SIG-M5 (cell line): ENCODE results near the gene COL12A1.

Experiments used
- DNase-seq: peaks from one replicate; lab custom pipeline; 2025; lab: John Stamatoyannopoulos, UW

Gene COL12A1

DNA sequence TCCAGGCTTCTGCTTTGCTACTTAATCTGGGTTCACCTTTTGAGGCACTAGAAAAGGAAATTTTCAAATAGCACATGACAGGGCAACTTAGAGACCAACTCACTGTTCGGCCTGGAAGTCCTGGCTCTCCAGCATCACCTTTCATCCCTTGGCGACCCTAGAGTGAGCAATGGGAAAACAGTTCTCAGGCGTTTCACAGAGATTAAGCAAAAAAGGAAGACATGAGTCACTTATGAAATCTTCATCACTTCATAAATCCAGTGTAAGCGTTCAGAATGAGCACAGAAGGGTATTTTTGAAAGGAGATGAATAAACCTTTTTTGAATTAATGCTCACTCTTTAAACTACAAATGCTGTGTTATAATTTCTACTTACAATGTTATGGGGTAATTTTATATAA, 104.0 kb downstream of the COL12A1 start:
- DNase-seq, result no peak

DNA sequence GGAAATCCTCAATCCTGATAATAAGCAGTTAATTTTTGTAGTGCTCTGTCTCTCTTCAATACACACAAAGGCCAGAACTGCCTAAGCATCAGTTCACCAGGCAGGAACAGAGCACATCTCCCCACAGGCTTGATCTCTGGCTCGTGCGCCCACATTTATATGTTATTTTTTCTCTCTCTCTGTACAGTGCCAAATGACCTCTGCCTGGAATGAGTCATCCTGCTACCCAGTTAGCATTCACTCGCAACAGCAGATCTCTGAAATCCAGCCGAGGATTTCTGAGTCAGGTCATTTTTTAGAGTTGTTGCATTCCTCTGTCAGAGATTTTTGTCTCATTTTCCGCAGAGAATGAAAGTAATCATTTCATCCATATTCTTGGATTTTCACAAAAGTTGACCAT, 107.1 kb downstream of the COL12A1 start:
- no peak for DNase-seq

DNA sequence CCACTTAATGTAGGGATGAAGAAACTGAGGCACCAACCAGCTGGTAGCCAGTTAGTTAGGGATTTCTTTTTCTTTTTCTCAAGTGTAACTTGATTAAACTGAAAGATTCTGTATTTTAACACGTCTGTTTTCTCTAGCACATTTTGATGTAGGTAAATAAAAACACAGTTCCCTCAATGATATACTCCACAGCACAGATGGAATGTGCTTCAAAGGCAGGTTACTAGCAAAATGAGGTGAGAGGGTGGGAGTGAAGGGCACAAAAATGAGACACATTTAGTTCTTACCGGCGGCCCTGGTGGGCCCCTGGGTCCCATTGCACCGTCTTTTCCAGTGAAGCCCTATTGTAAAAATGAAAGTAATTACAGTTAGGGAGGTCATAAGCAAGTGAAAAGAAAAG, 108.9 kb downstream of the COL12A1 start:
- DNase-seq, result no peak

DNA sequence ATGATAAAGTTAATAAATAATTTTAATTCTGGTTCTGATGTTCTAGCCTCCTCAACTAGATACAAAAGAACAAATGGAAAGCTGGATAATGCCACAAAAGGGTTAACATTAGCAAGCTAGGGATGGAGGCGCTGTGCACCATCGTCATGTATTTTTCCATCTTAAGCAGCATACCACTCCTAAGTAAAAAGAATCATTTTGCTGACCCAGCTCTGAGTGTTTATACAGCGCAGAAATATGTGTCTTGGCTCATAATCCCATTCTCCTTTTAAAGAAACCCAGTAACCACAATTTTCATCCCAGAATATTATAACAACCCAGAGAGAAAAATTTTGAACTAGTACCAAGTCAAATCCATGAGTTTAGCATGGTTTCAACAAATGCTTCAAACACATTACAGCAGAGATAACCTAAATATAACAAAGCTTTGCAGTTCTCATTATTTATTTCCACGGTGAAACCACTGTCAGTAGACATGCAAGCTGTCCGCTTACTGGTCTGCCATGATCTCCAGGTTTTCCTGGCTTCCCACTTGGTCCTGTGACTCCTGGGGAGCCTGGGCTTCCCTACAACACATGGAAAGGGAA, 111.1 kb downstream of the COL12A1 start:
- no peak for DNase-seq

DNA sequence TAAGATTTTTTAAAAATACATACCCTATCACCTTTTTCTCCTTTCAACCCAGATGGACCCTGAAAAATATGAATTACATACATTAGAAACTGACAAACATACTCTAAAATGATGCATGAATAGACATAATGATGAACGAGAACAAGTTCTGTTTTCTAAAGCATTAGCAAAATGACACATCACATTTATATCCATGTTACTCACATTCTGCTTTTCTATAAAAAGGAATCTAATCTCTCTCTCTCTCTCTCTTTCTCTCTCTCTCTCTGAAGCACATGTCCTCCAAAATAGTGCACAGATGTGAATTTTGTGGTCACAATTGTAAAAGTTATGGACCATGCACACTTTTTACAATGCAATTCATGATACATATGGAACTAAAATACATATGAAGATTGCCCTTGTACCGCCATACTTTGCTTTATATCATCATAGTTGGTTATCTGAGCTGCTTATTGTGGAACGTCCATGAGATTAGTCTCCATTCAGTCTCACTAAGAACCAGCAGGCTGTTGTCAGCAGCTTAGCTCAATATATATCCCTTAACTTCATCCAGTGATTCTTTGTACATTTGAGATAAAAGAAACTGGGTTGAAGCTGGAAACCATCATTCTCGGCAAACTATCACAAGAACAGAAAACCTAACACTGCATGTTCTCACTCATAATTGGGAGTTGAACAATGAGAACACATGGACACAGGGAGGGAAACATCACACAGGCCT, 114.2 kb downstream of the COL12A1 start:
- DNase-seq, result no peak

DNA sequence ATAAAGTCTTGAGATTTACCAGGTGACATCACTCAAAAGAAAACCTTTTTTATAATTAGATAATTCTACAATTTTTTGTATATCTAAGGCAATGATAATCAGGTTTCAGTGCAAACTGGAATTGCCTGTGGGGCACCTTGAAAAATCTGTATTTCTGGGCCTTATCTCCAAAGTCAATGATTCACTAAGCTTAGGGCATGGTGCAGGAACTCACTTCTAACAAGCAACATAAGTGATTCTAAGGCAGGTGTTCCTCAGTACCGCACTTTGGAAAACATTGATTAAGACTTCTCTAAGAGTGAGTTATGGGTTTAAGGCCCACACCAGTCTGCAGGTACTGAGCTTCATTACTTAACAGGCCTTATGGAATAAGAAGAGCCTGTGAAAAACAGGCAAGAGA, 115.3 kb downstream of the COL12A1 start:
- no peak for DNase-seq

DNA sequence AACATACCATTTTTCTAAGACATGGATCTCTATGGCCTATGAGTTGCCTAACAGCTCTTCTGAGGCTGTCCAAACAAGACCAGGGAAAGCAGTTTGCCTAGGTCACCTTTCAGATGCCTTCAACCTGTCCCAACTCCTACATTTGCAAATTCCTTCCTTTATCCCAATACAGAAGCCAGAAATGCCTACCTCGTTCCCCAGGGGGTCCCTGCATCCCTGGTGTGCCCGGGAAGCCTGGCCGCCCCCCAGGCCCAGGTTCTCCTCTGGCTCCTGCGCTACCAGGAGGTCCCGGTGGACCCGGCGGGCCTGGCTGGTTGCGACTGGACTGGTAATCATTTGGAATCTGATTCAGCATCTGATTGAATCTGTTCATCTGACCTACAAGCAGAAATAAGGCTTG, 115.9 kb downstream of the COL12A1 start:
- DNase-seq, result no peak

DNA sequence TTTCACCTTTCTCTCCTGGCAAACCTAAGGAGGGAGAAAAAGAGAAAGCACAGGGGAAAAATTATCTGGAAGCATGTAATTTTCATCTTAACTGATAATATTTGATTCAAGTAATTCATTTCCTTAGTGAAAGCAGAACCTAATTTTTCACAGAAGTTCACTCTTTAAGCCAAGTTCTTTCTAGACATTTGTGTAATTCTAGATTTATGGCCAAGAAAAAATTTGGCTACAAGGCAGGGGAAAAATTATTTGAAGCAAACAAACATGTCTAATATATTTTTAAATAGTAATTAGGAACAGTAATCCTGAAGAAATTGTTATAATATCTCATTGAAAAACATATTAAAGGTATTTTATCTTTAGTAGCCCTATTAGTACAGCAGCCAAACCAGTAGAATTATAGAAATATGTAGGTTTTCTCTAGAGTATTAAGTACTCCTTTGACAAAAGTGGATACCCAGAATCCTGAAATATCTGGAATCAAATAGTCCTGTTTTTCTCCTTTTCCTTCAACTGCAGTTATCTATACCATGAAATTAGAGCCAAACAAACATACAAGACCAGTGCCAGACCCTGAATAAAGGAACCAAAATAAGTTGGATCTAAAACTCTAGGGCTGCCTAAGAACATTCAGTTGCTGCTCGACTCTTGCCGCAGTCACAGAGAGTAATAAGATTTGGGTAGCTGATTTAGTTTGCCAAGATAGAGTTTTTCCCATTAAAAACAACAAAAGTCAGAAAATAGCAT, 116.5 kb downstream of the COL12A1 start:
- DNase-seq, result no peak

DNA sequence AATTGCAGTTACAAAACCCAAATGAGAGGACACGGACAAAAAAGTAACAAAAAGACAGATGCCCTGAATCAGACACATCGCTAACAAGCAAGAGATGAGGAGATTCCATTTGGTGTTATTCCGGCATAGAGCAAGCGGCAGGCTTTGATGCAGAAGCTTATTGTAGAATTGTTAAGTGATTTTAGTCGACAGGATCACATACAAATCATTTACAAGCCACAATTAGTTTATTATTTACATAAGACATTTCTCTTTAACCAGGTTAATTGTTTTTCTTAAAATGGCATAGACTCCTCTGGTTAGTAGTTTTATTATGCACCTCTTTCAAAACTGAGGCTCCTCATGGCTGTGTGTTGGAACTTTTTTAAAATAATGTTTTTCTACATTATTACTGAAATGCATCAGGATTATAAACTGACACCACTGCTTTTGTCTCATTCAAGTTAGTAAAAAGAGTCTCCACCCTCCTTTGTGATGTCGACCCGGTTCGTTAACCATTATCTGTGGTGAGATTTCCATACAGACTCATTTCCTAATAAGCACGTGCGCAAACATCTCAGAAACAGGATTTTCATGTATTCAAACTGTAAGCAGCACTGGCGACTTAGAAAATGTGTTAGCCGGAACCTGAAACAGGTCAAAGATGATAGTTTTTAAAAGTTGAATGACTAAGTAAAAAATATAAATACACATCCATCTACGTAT, 119.8 kb downstream of the COL12A1 start:
- DNase-seq, result no peak

DNA sequence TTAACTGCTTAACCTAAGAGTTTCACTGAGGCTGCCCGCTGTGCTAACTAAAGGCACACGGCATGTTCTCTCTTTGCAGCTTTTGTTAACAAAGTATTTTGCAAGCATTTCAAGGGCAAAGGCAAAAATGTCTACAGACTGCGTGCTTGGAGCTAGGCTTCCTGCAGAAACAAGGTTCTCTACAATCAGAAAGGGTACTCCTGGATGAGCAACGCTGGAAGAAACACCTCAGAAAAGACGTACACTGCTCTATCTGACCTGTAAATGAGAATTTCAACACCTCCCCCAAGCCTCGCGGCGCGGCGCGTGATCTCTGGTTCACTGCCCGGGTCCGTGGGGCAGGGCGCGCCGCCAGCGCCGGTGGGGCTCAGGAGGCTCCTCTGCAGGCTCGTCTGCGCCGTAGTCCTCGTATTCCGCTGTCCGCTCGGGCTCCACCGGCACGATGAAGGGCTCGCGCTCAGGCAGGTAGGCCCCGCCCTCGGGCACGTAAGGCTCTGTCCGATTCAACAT, 120.9 kb downstream of the COL12A1 start:
- DNase-seq, result no peak

DNA sequence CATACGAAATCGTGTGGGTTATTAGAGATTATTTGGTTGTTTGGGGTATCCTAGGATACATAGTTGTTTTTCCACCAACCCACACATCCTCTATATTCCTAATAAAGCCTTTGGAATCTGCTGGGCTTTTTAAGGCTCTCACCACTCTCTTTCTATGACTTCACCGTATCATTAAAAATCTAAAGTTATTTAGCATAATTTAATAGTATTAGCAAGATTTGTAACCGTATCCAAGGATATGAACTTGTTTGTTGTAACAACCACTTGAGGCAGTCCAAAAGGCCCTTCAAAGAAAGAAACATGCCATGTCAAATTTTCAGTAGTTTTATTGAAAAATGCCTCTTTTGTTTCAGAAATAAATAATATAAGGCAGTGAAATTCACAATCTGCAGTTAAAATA, 121.8 kb downstream of the COL12A1 start:
- no peak for DNase-seq

DNA sequence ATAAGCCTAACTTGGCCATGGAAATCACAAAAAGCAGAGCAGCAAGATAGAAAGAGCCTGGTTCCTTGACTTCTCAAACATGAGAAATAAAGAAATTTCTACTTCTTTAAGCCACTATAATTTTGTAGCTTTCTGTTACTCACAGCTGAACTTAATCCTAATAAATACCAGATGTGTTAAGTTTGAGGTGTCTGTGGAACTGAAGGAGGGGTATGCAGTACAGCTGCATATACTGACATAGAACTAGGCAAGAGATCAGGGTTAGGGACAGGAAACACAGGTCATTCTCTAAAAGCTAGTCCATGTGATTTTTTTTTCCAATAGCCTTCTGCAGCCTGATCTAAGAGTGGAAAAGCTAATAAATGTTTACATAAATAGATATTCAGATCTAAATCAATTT, 123.9 kb downstream of the COL12A1 start:
- no peak for DNase-seq

DNA sequence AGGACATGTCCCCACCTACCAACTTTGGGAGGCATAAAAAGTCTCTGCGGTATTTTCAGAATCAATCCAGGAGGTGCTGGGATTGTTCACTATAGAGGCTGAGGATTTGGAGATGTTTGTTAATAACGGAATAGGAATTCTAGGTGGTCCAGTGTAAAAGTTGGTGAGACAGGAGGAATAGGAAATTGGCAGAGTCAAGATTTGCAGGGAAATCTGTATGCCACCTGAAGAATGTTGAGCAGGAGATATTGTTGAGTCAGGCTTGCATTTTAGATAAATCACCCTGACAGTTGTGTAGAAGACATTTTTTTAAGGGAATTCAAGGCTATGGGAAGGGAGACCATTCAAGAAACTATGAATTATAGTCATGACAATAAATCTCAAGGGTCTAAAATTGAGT, 124.8 kb downstream of the COL12A1 start:
- no peak for DNase-seq

DNA sequence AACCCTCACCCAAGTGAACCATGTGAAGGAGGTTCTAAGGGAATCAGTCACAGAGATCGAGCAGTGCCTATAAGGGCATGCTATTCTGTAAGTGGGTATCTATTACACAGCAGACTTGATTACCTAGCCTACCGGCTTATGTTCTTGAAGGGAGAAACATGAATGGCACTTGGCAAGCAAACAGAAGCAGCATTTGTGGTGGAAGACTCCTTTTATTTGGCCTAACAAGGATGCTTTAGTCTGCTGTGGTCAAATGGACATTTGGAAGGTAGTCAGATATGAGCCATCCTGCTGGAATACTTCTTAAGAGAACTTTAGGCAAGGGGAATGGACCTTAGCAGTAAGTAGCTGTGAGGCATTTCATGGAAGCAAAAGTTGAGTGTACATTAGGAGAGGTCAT, 126.3 kb downstream of the COL12A1 start:
- DNase-seq, result no peak

DNA sequence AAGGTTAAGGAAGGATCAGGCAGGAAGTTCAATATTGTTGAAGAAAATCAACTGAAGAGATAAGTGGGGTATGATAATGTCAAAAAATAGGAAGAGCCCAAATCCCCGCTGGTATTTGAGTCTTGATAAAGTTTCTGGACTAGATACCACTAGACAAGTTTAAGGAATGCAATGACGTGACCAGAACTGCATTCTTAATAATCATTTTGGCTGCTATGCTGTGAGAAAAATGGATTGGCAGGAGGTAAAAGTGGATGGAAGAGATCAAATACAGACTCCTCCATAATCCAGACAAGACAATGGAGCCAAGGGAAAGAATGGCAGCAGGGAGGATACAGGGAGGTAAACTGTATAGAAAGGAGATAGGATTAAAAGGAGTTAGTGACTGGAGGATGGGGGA, 128.2 kb downstream of the COL12A1 start:
- DNase-seq, result no peak

DNA sequence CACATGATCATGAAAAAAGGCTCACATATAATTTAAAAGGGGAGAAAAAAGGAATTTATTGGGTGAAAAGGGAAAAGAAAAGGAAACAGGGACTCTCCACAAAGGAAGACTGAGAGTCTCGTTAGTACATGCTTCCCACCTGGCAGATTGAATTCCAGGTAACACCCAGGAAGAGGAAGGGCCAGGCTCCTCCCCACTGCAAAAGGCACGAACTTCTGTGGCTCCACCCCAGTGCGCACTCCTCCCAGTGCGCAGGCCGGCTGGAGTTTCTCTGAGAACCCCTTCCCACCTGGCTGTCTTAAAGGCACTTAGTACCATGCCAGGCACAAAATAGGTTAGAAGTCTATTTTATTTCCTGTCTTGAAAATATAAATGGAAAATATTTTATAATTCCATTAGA, 129.8 kb downstream of the COL12A1 start:
- no peak for DNase-seq

DNA sequence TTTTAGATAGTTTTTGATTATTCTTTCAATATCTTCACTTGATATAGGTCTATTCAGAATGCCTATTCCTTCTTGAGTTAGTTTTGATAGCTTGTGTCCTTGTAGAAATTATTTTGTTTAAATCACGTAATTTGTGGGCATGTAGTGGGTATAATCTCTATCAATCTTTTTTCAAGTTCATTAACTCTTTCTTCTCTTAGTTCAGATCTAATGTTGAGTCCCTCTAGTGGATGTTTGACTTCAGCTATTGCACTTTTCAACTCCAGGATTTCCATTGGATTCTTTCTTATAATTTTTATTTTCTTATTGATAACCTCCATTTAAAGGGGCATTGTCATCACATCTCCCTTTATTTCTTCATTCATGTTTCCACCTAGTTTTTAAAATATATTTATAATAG, 135.6 kb downstream of the COL12A1 start:
- no peak for DNase-seq

DNA sequence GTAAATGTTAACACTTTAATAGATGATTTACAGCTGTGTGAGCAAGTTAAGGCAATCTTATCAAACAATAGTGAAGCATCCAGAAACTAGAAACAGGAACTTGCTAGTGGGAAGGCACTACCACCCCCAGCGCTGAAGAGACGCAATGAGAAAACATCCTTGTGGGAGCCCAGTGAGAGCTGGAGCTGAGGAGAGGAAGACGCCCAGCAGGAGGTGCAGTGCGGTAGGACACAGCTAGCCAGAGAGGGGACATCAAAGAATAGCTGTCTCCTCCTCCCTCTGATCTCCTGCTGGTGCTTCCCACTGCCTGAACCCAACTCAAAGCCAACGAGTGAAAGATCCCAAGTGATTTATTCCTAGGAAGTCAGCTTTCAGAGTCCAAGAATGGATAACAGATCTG, 140.3 kb downstream of the COL12A1 start:
- DNase-seq, result no peak

DNA sequence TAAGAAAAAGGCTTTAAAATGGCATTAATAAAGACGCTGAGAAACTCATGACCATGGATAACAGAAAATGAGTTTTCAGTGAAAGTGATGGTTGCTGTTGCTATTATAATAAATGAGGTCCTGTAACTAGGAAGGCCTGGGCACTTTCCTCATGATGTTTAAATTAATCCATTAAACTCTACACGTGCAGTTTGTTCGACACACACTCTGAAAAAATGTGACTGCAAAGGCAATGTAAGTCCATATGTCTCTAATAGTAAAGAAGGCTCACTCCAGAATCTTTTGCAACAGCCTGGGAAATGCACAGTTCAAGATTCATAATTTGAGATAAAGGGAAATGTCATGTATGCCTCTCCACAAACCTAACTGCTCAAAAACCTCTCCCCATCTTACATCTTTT, 153.4 kb downstream of the COL12A1 start:
- DNase-seq, result no peak

DNA sequence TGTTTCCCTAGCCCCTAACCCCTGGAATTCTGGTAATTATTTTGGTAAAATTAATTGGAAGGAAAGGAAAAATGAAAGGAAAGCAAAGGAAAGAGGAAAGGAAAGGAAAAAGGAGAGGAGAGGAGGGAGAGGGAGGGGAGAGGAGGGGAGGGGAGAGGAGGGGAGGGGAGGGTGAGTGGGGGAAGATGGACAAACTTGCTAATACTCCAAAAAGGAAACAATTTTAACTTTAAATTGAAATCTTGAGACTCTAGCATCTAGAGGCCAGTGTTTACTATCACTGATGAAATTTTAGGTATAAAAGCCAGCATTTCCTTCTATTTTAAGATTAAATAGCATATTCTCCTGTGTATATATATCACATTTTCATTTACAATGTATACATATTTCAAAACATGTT, 156.5 kb downstream of the COL12A1 start:
- DNase-seq, result no peak

DNA sequence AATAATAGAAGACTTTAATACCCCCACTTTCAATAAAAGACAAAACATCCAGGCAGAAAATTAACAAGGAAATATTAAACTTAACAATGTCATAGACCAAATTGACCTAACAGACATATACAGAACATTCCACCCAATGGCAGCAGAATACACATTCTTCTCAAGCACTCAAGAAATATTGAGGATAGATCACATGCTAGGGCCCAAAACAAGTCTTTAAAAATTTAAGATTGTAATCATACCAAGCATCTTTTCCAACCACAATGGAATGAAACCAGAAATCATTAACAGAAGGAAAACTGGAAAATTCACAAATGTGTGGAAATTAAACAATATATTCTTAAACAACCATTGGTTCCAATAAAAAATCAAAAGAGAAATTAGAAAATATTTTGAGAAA, 161.0 kb downstream of the COL12A1 start:
- DNase-seq, result no peak

DNA sequence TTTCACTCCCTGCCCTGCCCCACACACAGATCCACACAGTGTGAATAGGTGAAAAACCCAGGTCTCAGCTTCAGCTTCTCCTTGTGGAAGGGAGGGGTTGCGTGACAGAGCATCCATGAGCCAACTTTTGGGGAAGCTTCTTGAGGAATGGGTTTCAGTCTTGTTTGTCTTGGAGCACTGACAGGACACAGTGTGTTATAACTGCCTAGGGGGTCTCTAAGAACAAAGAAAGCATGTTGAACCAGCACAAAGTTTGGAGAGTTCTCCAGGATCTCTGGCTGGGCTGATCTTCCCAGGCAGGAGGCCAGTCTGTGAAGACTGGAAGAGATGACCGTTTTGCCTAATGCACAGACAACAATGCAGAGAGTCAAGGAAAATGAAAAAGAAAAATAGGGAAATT, 164.5 kb downstream of the COL12A1 start:
- no peak for DNase-seq
